ENCODE results near the gene NOD2.

Gene NOD2

GRCh38 chr16:50776037-50776436 is 82.6 kb downstream of the NOD2 start:
- Mint-ChIP-seq H3K36me3 (ENCODE audit: insufficient read depth) (peaks cover 52% of the 10 kb centered on the region), H3K4me3 (no peak overlapping the region), H3K27ac (ENCODE audit: low read depth) (no peak overlapping the region), H3K9me3 (no peaks in the 10 kb centered on the region), H3K4me1 (peaks cover 58% of the 10 kb centered on the region), H3K27me3 (no peaks in the 10 kb centered on the region)
- no peak for DNase-seq (ENCODE audit: low spot score in 2 of 2)
- no peak for ATAC-seq (replicated peaks; ENCODE audit: extremely low read depth, poor library complexity, severe bottlenecking)

- H3K9me3 Mint-ChIP-seq: no peaks in the 10 kb centered on the region
- DNase-seq (ENCODE audit: low spot score in 2 of 2): no peak
- no peak for ATAC-seq (replicated peaks; ENCODE audit: extremely low read depth, poor library complexity, severe bottlenecking)
- H3K27ac Mint-ChIP-seq (ENCODE audit: low read depth): peak overlapping the region; percentile 52
- peaks cover 55% of the 10 kb centered on the region for H3K4me1 Mint-ChIP-seq
- H3K36me3 Mint-ChIP-seq (ENCODE audit: insufficient read depth): peaks cover 66% of the 10 kb centered on the region
- H3K4me3 Mint-ChIP-seq: no peak overlapping the region
- H3K27me3 Mint-ChIP-seq: no peaks in the 10 kb centered on the region
These were observed 85.1 kb downstream of the NOD2 start for GRCh38 chr16:50778284-50779163.

- DNase-seq (ENCODE audit: low spot score in 2 of 2) (no peak), ATAC-seq (replicated peaks; ENCODE audit: extremely low read depth, poor library complexity, severe bottlenecking) (peak; percentile 74)
- Mint-ChIP-seq H3K4me1 (peaks cover 36% of the 10 kb centered on the region), H3K36me3 (ENCODE audit: insufficient read depth) (peaks cover 78% of the 10 kb centered on the region), H3K27me3 (no peaks in the 10 kb centered on the region), H3K27ac (ENCODE audit: low read depth) (peak overlapping the region; percentile 74), H3K4me3 (peak overlapping the region; percentile 57), H3K9me3 (no peaks in the 10 kb centered on the region)
These were observed 87.6 kb downstream of the NOD2 start for GRCh38 chr16:50781043-50781442.

GRCh38 chr16:50781518-50781917 is 88.1 kb downstream of the NOD2 start:
- Mint-ChIP-seq H3K27me3 (no peaks in the 10 kb centered on the region), H3K27ac (ENCODE audit: low read depth) (peak overlapping the region; percentile 74), H3K36me3 (ENCODE audit: insufficient read depth) (peaks cover 82% of the 10 kb centered on the region), H3K4me3 (peak overlapping the region; percentile 57), H3K4me1 (peaks cover 36% of the 10 kb centered on the region), H3K9me3 (no peaks in the 10 kb centered on the region)
- DNase-seq (ENCODE audit: low spot score in 2 of 2) (no peak), ATAC-seq (replicated peaks; ENCODE audit: extremely low read depth, poor library complexity, severe bottlenecking) (peak; percentile 62)
